Measurements from ENCODE around the gene ARVCF.

DNA sequence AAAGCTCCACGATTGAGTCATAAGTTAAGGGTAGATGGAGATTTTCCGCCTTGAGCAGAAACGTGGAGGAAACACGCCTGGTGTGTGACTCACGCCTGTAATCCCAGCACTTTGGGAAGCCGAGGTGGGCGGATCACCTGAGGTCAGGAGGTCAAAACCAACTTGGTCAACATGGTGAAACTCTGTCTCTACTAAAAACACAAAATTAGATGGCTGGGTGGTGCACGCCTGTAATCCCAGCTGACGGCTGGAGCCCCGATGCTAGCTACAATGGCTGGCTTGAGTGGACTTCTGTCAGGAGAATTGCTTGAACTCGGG is 46.1 kb upstream of the ARVCF start:
- TF ChIP-seq POLR2A (IDR thresholded peaks at IDR 0.05): no peak
- TF ChIP-seq CTCF (IDR thresholded peaks at IDR 0.05): no peak

All from gastroesophageal sphincter (tissue), 3 donors.